Gastrocnemius medialis (tissue), 4 donors: ENCODE data around the gene GPATCH11.

Experiments used
- POLR2A ChIP-seq, 2 donors: fragments of 450-650 bp; IDR thresholded peaks; one replicate each; pipeline ENCODE4 v1.6.1; 2017; ENCODE audit warnings: antibody characterized with exemption in 2 of 2, mild to moderate bottlenecking in 2 of 2, moderate library complexity in 2 of 2
- TF ChIP-seq, protein P1 (sequence below), 5 experiments: fragments of 450-650 bp in 3 of 5; fragments of 200-600 bp in 2 of 5; sonication (generic) in 2 of 5; IDR thresholded peaks in 4 of 5; conservative IDR thresholded peaks in 1 of 5; 1 replicate in 4 of 5; 2 replicates in 1 of 5; pipeline ENCODE4 v1.5.1; 2016 to 2019; ENCODE audit warnings: antibody characterized with exemption in 5 of 5, mild to moderate bottlenecking in 3 of 5, moderate library complexity in 3 of 5

DNA sequence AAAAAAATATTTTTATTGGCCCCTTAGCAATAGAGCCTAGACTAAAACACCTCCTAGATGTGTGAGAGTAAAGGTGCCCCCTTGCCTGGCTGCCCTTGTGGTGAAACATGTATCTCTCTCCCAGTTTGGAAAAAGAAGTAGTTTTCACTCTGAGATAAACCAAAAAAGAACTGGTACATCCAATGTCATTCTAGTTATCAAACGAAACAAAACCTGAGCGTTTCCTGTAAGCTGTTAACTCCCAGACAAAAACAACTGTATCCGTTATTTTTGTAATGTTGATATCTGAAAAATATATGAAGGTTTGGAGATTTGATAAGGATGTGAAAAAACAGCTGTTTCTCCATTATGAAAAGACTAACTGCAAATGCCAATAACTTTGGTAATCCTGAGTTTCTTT, 24.5 kb upstream of the GPATCH11 start:
- TF ChIP-seq, protein P1, sequence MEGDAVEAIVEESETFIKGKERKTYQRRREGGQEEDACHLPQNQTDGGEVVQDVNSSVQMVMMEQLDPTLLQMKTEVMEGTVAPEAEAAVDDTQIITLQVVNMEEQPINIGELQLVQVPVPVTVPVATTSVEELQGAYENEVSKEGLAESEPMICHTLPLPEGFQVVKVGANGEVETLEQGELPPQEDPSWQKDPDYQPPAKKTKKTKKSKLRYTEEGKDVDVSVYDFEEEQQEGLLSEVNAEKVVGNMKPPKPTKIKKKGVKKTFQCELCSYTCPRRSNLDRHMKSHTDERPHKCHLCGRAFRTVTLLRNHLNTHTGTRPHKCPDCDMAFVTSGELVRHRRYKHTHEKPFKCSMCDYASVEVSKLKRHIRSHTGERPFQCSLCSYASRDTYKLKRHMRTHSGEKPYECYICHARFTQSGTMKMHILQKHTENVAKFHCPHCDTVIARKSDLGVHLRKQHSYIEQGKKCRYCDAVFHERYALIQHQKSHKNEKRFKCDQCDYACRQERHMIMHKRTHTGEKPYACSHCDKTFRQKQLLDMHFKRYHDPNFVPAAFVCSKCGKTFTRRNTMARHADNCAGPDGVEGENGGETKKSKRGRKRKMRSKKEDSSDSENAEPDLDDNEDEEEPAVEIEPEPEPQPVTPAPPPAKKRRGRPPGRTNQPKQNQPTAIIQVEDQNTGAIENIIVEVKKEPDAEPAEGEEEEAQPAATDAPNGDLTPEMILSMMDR (IDR thresholded peaks at IDR 0.05 in 4 of 5, conservative IDR thresholded peaks at IDR 0.05 in 1 of 5) = no peak
- TF ChIP-seq POLR2A (IDR thresholded peaks at IDR 0.05) = no peak
